PC-3 (cell line): ENCODE results near the gene TRAF5. TPM values are rescaled to one million over a fixed set of nuclear protein-coding genes. Genes with fewer than 3 reads are reported as not detected.

ENCODE experiments used
- ATAC-seq: fragments of 200-7000 bp; cut with Tn5 transposase; 2 replicates; pipeline ENCODE4 v1.9.1; 2020; ENCODE audit warnings: mild to moderate bottlenecking, moderate library complexity
- BruUV-seq: library from RNA; stranded (reverse); fragments of 400-500 nt; replicated peaks from 2 replicates; lab custom pipeline; 2021; lab: Mats Ljungman, UMichigan
- CTCF ChIA-PET: fragments of 300-600 bp; sonication (Branson Sonifier 250); formaldehyde crosslinking; loops from one replicate; lab custom pipeline; 2022; ENCODE audit warnings: antibody characterized with exemption; lab: Charles Lee
- POLR2A ChIA-PET: fragments of 300-600 bp; sonication (Branson Sonifier 250); formaldehyde crosslinking; loops from one replicate; lab custom pipeline; 2022; ENCODE audit warnings: antibody characterized with exemption; ENCODE audit not compliant: unreplicated experiment; lab: Charles Lee
- DNase-seq: peaks from one replicate; pipeline ENCODE4 v3.0.0-alpha.2; 2015
- H2AFZ ChIP-seq: fragments of 300-600 bp; sonication (generic); 2 replicates; pipeline ENCODE4 v1.6.0; 2016; ENCODE audit warnings: antibody characterized with exemption, low read length
- H3F3A ChIP-seq: fragments of 300-600 bp; sonication (generic); one replicate; pipeline ENCODE4 v1.6.0; 2017; ENCODE audit warnings: antibody characterized with exemption, low read length, control low read depth, mild to moderate bottlenecking; ENCODE audit not compliant: unreplicated experiment
- H3K27ac ChIP-seq: fragments of 300-600 bp; sonication (generic); 2 replicates; pipeline ENCODE4 v1.5.1; 2016; ENCODE audit warnings: mild to moderate bottlenecking, low read length
- H3K27me3 ChIP-seq: fragments of 300-600 bp; sonication (generic); 2 replicates; pipeline ENCODE4 v1.6.1; 2016; ENCODE audit warnings: low read length, mixed read lengths
- H3K36me3 ChIP-seq: fragments of 300-600 bp; sonication (generic); 2 replicates; pipeline ENCODE4 v1.6.1; 2016; ENCODE audit warnings: low read depth, mixed run types, low read length, mixed read lengths
- H3K4me1 ChIP-seq: fragments of 300-600 bp; sonication (generic); 2 replicates; pipeline ENCODE4 v1.5.1; 2016; ENCODE audit warnings: low read length; ENCODE audit not compliant: insufficient read depth
- H3K4me2 ChIP-seq: fragments of 300-600 bp; sonication (generic); 2 replicates; pipeline ENCODE4 v1.6.0; 2016; ENCODE audit warnings: low read length
- H3K4me3 ChIP-seq: fragments of 300-600 bp; sonication (generic); 2 replicates; pipeline ENCODE4 v1.5.1; 2016; ENCODE audit warnings: mild to moderate bottlenecking, low read length, mixed read lengths
- H3K79me2 ChIP-seq: fragments of 300-600 bp; sonication (generic); 2 replicates; pipeline ENCODE4 v1.6.1; 2017; ENCODE audit warnings: low read length, mixed read lengths
- H3K9ac ChIP-seq: fragments of 300-600 bp; sonication (generic); 2 replicates; pipeline ENCODE4 v1.6.0; 2016; ENCODE audit warnings: mild to moderate bottlenecking, low read length
- H3K9me2 ChIP-seq: fragments of 300-600 bp; sonication (generic); replicated peaks from 2 replicates; pipeline ENCODE4 v1.6.1; 2016; ENCODE audit warnings: mixed run types, low read length, mixed read lengths
- H3K9me3 ChIP-seq: fragments of 300-600 bp; sonication (generic); 2 replicates; pipeline ENCODE4 v1.6.1; 2016; ENCODE audit warnings: low read length, mixed read lengths
- H4K20me1 ChIP-seq: fragments of 300-600 bp; sonication (generic); 2 replicates; pipeline ENCODE4 v1.6.1; 2016; ENCODE audit warnings: low read length, mixed read lengths
- EZH2 ChIP-seq: fragments of 300-600 bp; sonication (generic); IDR thresholded peaks from one replicate; pipeline ENCODE4 v1.6.1; 2017; ENCODE audit warnings: antibody characterized with exemption, mild to moderate bottlenecking, low read length; ENCODE audit not compliant: unreplicated experiment
- EZH2phosphoT487 ChIP-seq: fragments of 300-600 bp; sonication (generic); IDR thresholded peaks from 2 replicates; pipeline ENCODE4 v1.6.1; 2018; ENCODE audit warnings: mild to moderate bottlenecking, antibody characterized with exemption, low read length, borderline replicate concordance
- intact Hi-C: fragments of 100-400 bp; cut with micrococcal nuclease; formaldehyde crosslinking; loops from 2 replicates; pipeline ENCODE4 v1.9.0; 2023
- total RNA-seq: library from RNA; depleted of rRNA; stranded (reverse); fragments of >200 nt; gene quantifications from 2 replicates; pipeline ENCODE4 v1.2.3, GENCODE V29; 2014
- TF ChIP-seq, protein P1 (sequence below): fragments of 300-600 bp; sonication (generic); conservative IDR thresholded peaks from 2 replicates; pipeline ENCODE4 v1.5.1; 2017; ENCODE audit warnings: antibody characterized with exemption, low read depth, mild to moderate bottlenecking, low read length

Gene TRAF5
- total RNA-seq, 1 experiment from 2014 or later: 12.2 TPM

DNA sequence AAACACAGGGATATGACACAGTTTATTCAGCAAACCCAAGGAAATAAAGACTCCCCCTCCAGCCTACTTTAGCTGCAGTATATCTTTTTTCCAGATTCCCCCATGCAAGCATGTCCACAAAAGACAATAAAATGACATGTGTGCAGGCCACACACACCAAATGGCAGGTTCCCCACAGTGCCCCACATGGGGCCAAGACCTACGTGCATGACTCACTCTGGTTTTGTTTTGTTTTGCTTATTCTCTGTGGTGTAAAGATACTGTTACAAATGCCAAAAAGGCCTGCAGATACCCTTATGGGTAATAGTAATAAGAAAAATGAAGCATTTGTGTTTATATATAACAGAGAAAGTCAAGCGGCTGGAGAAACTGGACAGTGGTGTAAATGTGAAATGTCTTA, 93.8 kb downstream of the TRAF5 start:
- Histone ChIP-seq H3K27me3 (no peaks in the 10 kb centered on the region), H3K4me3 (no peak overlapping the region), H3F3A (no peaks in the 10 kb centered on the region), H3K4me1 (peaks cover 9% of the 10 kb centered on the region; the same call in 1 of the 2 replicates), H3K9me3 (no peaks in the 10 kb centered on the region), H3K9ac (no peak overlapping the region), H3K9me2 (no peaks in the 10 kb centered on the region), H3K79me2 (no peaks in the 10 kb centered on the region), H2AFZ (no peak overlapping the region), H4K20me1 (no peaks in the 10 kb centered on the region), H3K36me3 (no peaks in the 10 kb centered on the region), H3K27ac (no peak overlapping the region), H3K4me2 (no peak overlapping the region)
- TF ChIP-seq EZH2: no peak
- TF ChIP-seq, protein P1, sequence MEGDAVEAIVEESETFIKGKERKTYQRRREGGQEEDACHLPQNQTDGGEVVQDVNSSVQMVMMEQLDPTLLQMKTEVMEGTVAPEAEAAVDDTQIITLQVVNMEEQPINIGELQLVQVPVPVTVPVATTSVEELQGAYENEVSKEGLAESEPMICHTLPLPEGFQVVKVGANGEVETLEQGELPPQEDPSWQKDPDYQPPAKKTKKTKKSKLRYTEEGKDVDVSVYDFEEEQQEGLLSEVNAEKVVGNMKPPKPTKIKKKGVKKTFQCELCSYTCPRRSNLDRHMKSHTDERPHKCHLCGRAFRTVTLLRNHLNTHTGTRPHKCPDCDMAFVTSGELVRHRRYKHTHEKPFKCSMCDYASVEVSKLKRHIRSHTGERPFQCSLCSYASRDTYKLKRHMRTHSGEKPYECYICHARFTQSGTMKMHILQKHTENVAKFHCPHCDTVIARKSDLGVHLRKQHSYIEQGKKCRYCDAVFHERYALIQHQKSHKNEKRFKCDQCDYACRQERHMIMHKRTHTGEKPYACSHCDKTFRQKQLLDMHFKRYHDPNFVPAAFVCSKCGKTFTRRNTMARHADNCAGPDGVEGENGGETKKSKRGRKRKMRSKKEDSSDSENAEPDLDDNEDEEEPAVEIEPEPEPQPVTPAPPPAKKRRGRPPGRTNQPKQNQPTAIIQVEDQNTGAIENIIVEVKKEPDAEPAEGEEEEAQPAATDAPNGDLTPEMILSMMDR: no peak
- no peak for TF ChIP-seq EZH2phosphoT487
- intact Hi-C loops: no loop called here
- BruUV-seq: no TSS peak
- peak; percentile 49 for ATAC-seq
- ChIA-PET POLR2A (no interaction called here), CTCF (no interaction called here)
- peak; percentile 21 for DNase-seq

DNA sequence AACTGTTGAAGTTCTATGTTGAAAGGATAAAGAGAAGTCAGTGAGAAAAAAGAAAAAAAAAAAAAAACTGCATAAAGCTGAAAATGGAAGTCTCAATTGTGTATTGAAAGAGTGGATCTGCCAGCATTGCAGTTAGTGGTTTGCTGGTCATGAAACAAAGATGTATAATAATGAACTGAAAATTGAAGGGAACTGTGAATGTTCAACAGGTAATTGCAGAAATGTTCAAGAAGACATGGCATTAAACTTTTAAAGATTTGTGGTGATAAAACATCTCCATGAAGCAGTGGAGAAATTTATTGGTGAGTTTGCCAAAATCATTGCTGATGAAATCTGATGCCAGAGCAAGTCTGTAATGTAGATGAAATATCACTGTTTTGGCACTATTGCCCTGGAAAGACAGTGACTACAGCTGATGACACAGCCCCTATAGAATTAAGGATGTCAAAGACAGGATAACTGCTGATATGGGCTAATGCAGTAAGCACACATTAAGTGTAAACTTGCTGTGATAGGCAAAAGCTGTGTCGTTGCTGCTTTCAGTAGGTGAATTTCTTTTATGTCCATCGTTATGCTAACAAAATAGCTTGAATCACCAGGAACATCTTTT, 94.3 kb downstream of the TRAF5 start:
- Histone ChIP-seq H2AFZ (no peak overlapping the region), H3K9me2 (no peaks in the 10 kb centered on the region), H3F3A (no peaks in the 10 kb centered on the region), H3K9ac (no peak overlapping the region), H3K4me3 (no peak overlapping the region), H4K20me1 (no peaks in the 10 kb centered on the region), H3K79me2 (no peaks in the 10 kb centered on the region), H3K4me2 (no peak overlapping the region), H3K4me1 (peaks cover 9% of the 10 kb centered on the region; the same call in 1 of the 2 replicates), H3K36me3 (no peaks in the 10 kb centered on the region), H3K9me3 (no peaks in the 10 kb centered on the region), H3K27me3 (no peaks in the 10 kb centered on the region), H3K27ac (no peak overlapping the region)
- TF ChIP-seq EZH2: no peak
- no peak for TF ChIP-seq EZH2phosphoT487
- TF ChIP-seq, protein P1: no peak
- intact Hi-C loops: no loop called here
- BruUV-seq: no TSS peak
- CTCF ChIA-PET: interaction anchor here (0.6 kb wide), 1 partner anchor 56 kb away, joined by 3 read pairs; no protein-coding TSS in a partner anchor
- DNase-seq (no peak), ATAC-seq (peak; percentile 55; the same call in 1 of the 2 replicates)
- POLR2A ChIA-PET: no interaction called here

DNA sequence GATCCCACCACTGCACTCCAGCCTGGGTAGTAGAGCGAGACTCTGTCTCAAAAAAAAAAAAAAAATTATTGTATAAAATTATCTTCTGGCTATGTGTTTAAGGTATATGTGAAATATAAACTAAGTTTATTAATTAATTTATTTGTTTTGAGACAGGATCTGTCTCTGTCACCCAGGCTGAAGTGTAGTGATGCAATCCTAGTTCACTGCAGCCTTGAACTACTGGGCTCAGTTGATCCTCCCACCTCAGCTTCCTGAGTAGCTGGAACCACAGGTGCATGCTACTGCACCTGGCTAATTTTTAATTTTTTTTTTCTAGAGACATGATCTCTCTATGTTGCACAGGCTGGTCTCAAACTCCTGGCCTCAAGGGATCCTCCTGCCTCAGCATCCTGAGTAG, 97.4 kb downstream of the TRAF5 start:
- Histone ChIP-seq H3K4me3 (no peak overlapping the region), H3K4me2 (no peak overlapping the region), H3K27ac (no peak overlapping the region), H3K9ac (no peak overlapping the region), H3F3A (no peaks in the 10 kb centered on the region), H3K79me2 (no peaks in the 10 kb centered on the region), H3K9me3 (no peaks in the 10 kb centered on the region), H3K36me3 (no peaks in the 10 kb centered on the region), H3K4me1 (peaks cover 9% of the 10 kb centered on the region; the same call in 1 of the 2 replicates), H3K9me2 (no peaks in the 10 kb centered on the region), H4K20me1 (no peaks in the 10 kb centered on the region), H3K27me3 (no peaks in the 10 kb centered on the region), H2AFZ (no peak overlapping the region)
- intact Hi-C loops: no loop called here
- DNase-seq: no peak
- POLR2A ChIA-PET: no interaction called here
- BruUV-seq: no TSS peak
- ATAC-seq: no peak
- CTCF ChIA-PET: no interaction called here
- TF ChIP-seq EZH2 (no peak), EZH2phosphoT487 (no peak)
- TF ChIP-seq, protein P1: no peak
